Measurements from ENCODE around the gene HNRNPLL. TPM values are rescaled to one million over a fixed set of nuclear protein-coding genes. Genes with fewer than 3 reads are reported as not detected.
A peak's percentile ranks its signal among the peaks of the same experiment; 100 is the strongest.

HNRNPLL gene
- 10 to 100 TPM; 28.6 to 53.4 (median 38.0) TPM for total RNA-seq
- polyA plus RNA-seq, result 1 to 10 TPM; 4.8 to 7.4 (median 5.2) TPM
- long read RNA-seq, donor 1, partial matches to known transcripts, result 14 of 20 reads
- long read RNA-seq, donor 1, other reads (novel, unspliced or antisense), result 6 of 20 reads
- long read RNA-seq, donor 2, partial matches to known transcripts, result 10 of 10 reads
- long read RNA-seq, donor 2, other reads (novel, unspliced or antisense), result 0 of 10 reads

GRCh38 chr2:38602732-38603401 lies at the start of gene HNRNPLL:
Gene HNRNPLL (minus strand): TSS chr2:38602928. CDS start chr2:38602626, 302 bp downstream.
- intact Hi-C loops (cut with DNase I; ENCODE audit: low total_unique reads), result no loop called here
- peak; percentile 97 for DNase-seq
- no peaks in the 10 kb centered on the region for H3K36me3 ChIP-seq
- H3K27ac ChIP-seq, result peak within 1 kb of the TSS; percentile 79 to 97 (median 94)
- WGBS, 5 donors, result 0 to 1% (median 1%) methylated on average over 47 to 75 of the region's 75 CpGs
- H3K27me3 ChIP-seq (replicated peaks in 1 of 7), result peaks cover 0 to 49% (median 6%) of the 10 kb centered on the region in 7 donors
- peaks cover 18 to 84% (median 49%) of the 10 kb centered on the region in 6 donors for H3K4me1 ChIP-seq
- TF ChIP-seq POLR2A (IDR thresholded peaks at IDR 0.05) (peak in 2 of 3 donors; percentile 75 to 81), CTCF (IDR thresholded peaks at IDR 0.05 in 8 of 11, conservative IDR thresholded peaks at IDR 0.05 in 3 of 11) (no peak), POLR2AphosphoS5 (IDR thresholded peaks at IDR 0.05) (peak; percentile 93 to 94 (median 93))
- H3K9me3 ChIP-seq, result no peaks in the 10 kb centered on the region
- H3K4me3 ChIP-seq, result peak within 1 kb of the TSS; percentile 54 to 90 (median 80)

GRCh38 chr2:38650717-38651116 lies 48.0 kb upstream of the HNRNPLL start:
- 87 to 98% (median 96%) methylated on average over 2 of the region's 2 CpGs for WGBS, 5 donors
- no peak overlapping the region for H3K27ac ChIP-seq
- no peak overlapping the region for H3K4me3 ChIP-seq
- H3K27me3 ChIP-seq (replicated peaks in 1 of 7), result no peaks in the 10 kb centered on the region
- no peak for TF ChIP-seq POLR2A (IDR thresholded peaks at IDR 0.05)
- no peak for TF ChIP-seq POLR2AphosphoS5 (IDR thresholded peaks at IDR 0.05)
- TF ChIP-seq CTCF (IDR thresholded peaks at IDR 0.05 in 8 of 11, conservative IDR thresholded peaks at IDR 0.05 in 3 of 11), result no peak
- intact Hi-C loops (cut with DNase I; ENCODE audit: low total_unique reads), result no loop called here
- no peaks in the 10 kb centered on the region for H3K9me3 ChIP-seq
- no peaks in the 10 kb centered on the region for H3K36me3 ChIP-seq
- DNase-seq, result no peak
- peaks cover 0 to 45% (median 15%) of the 10 kb centered on the region in 6 donors for H3K4me1 ChIP-seq

GRCh38 chr2:38650012-38650411 lies 47.3 kb upstream of the HNRNPLL start:
- no peak for DNase-seq
- WGBS, 5 donors, result 84 to 94% (median 91%) methylated on average over 6 of the region's 6 CpGs
- H3K4me3 ChIP-seq, result no peak overlapping the region
- H3K27ac ChIP-seq, result no peak overlapping the region
- TF ChIP-seq POLR2AphosphoS5 (IDR thresholded peaks at IDR 0.05) (no peak), POLR2A (IDR thresholded peaks at IDR 0.05) (no peak), CTCF (IDR thresholded peaks at IDR 0.05 in 8 of 11, conservative IDR thresholded peaks at IDR 0.05 in 3 of 11) (no peak)
- H3K4me1 ChIP-seq, result peaks cover 0 to 43% (median 15%) of the 10 kb centered on the region in 6 donors
- intact Hi-C loops (cut with DNase I; ENCODE audit: low total_unique reads), result no loop called here
- no peaks in the 10 kb centered on the region for H3K27me3 ChIP-seq (replicated peaks in 1 of 7)
- H3K36me3 ChIP-seq, result no peaks in the 10 kb centered on the region
- no peaks in the 10 kb centered on the region for H3K9me3 ChIP-seq

- no peaks in the 10 kb centered on the region for H3K27me3 ChIP-seq (replicated peaks in 1 of 7)
- no peak for DNase-seq
- no peaks in the 10 kb centered on the region for H3K36me3 ChIP-seq
- H3K4me3 ChIP-seq, result no peak overlapping the region
- TF ChIP-seq CTCF (IDR thresholded peaks at IDR 0.05 in 8 of 11, conservative IDR thresholded peaks at IDR 0.05 in 3 of 11) (no peak), POLR2AphosphoS5 (IDR thresholded peaks at IDR 0.05) (no peak), POLR2A (IDR thresholded peaks at IDR 0.05) (no peak)
- intact Hi-C loops (cut with DNase I; ENCODE audit: low total_unique reads), result no loop called here
- H3K27ac ChIP-seq, result peak overlapping the region in 1 of 8 donors; percentile 85
- H3K9me3 ChIP-seq, result no peaks in the 10 kb centered on the region
- H3K4me1 ChIP-seq, result peaks cover 0 to 39% (median 16%) of the 10 kb centered on the region in 6 donors
- 93 to 96% (median 94%) methylated on average over 12 of the region's 12 CpGs for WGBS, 5 donors
Measured at GRCh38 chr2:38649176-38649728, 46.5 kb upstream of the HNRNPLL start.
